Sigmoid colon (tissue), 7 donors: ENCODE results near the gene KRT6C. TPM values are rescaled to one million over a fixed set of nuclear protein-coding genes. Genes with fewer than 3 reads are reported as not detected.
A peak's percentile ranks its signal among the peaks of the same experiment; 100 is the strongest.

ENCODE experiments used
- DNase-seq: peaks from one replicate; pipeline ENCODE4 v3.0.0-alpha.2; 2019
- H3K27ac ChIP-seq, 4 donors: fragments of 200-600 bp; sonication (generic); one replicate each; pipeline ENCODE4 v1.5.1; 2016 to 2019; ENCODE audit warnings: mild to moderate bottlenecking in 1 of 4
- H3K27me3 ChIP-seq, 3 donors: fragments of 200-600 bp; sonication (generic); one replicate each; pipeline ENCODE4 v1.5.1; 2019; ENCODE audit warnings: mild to moderate bottlenecking in 1 of 3
- H3K36me3 ChIP-seq, 4 donors: fragments of 200-600 bp; sonication (generic); one replicate each; pipeline ENCODE4 v1.5.1; 2016 to 2019
- H3K4me1 ChIP-seq, 4 donors: fragments of 200-600 bp; sonication (generic); one replicate each; pipeline ENCODE4 v1.5.1; 2017 to 2019
- H3K4me3 ChIP-seq, 4 donors: fragments of 200-600 bp; sonication (generic); one replicate each; pipeline ENCODE4 v1.5.1; 2017 to 2019; ENCODE audit warnings: mild to moderate bottlenecking in 2 of 4, moderate library complexity in 1 of 4
- H3K9me3 ChIP-seq, 4 donors: fragments of 200-600 bp in 3 of 4; sonication (generic) in 3 of 4; one replicate each; pipeline versions ENCODE4 v1.5.1 to v1.6.1; 2013 to 2019
- CTCF ChIP-seq, 4 experiments: fragments of 450-650 bp in 3 of 4; fragments of 200-600 bp in 1 of 4; IDR thresholded peaks; one replicate each; pipeline ENCODE4 v1.5.1; 2016 to 2019; ENCODE audit warnings: antibody characterized with exemption in 4 of 4, mild to moderate bottlenecking in 3 of 4, moderate library complexity in 2 of 4
- EP300 ChIP-seq, 4 donors: sonication (generic); formaldehyde crosslinking; IDR thresholded peaks; one replicate each; pipeline ENCODE4 v1.6.1; 2017; ENCODE audit warnings: antibody characterized with exemption in 4 of 4
- POLR2A ChIP-seq, 2 donors: fragments of 450-650 bp; IDR thresholded peaks; one replicate each; pipeline ENCODE4 v1.6.1; 2016; ENCODE audit warnings: antibody characterized with exemption in 2 of 2, mild to moderate bottlenecking in 2 of 2, moderate library complexity in 2 of 2
- POLR2AphosphoS5 ChIP-seq, 4 donors: sonication (generic); formaldehyde crosslinking; IDR thresholded peaks; one replicate each; pipeline ENCODE4 v1.6.1; 2017; ENCODE audit warnings: antibody characterized with exemption in 4 of 4
- WGBS, 2 donors: extraction: QIAGEN DNeasy Blood & Tissue Kit; methylation state at CpG; one replicate each; pipeline ENCODE4 v1.1.7; 2013; 5-methylcytosine and 5-hydroxymethylcytosine counted together
- intact Hi-C: fragments of 100-400 bp; cut with DNase I; formaldehyde crosslinking; loops from one replicate; pipeline ENCODE4 v1.15.1; 2023
- polyA plus RNA-seq, 3 donors: library from polyadenylated mRNA; stranded (reverse); fragments of 200-250 nt; gene quantifications; one replicate each; pipeline ENCODE4 v1.2.3, GENCODE V29; 2013
- total RNA-seq, 4 donors: library from RNA; depleted of rRNA; stranded (reverse); fragments of >200 nt; gene quantifications; one replicate each; pipeline ENCODE4 v1.1.0, GENCODE V29; 2016
- donor health status: healthy with polysubstance abuse.
- donor health status: Bipolar disorder and iron deficiency.
- donor health status: healthy.

Gene KRT6C
- not detected for total RNA-seq
- polyA plus RNA-seq, result under 1 TPM in 1 of 3 donors, not detected in 2; 0.60 TPM

- intact Hi-C loops, result no loop called here
- 23 to 68% methylated on average over 4 of the region's 4 CpGs for WGBS, 2 donors
These were observed at the start of gene KRT6C for GRCh38 chr12:52473768-52474167. Gene KRT6C, minus strand, starts transcription at chr12:52473805. Its CDS starts 68 bp downstream, at chr12:52473737.

GRCh38 chr12:52522346-52523011 lies 48.9 kb upstream of the KRT6C start:
- Histone ChIP-seq H3K27ac (peak overlapping the region in 1 of 4 donors; percentile 43), H3K27me3 (no peaks in the 10 kb centered on the region), H3K36me3 (no peaks in the 10 kb centered on the region), H3K4me3 (no peak overlapping the region), H3K9me3 (no peaks in the 10 kb centered on the region), H3K4me1 (peaks cover 0 to 28% (median 9%) of the 10 kb centered on the region in 4 donors)
- intact Hi-C loops, result no loop called here
- peak in 1 of 4 donors; percentile 39 for TF ChIP-seq POLR2AphosphoS5 (IDR thresholded peaks at IDR 0.05)
- no peak for TF ChIP-seq EP300 (IDR thresholded peaks at IDR 0.05)
- TF ChIP-seq POLR2A (IDR thresholded peaks at IDR 0.05), result no peak
- WGBS, 2 donors, result 56 to 74% methylated on average over 10 of the region's 10 CpGs
- peak; percentile 76 for DNase-seq

More at GRCh38 chr12:52473768-52474167, at the start of gene KRT6C:
- H3K4me3 ChIP-seq, result no peak within 1 kb of the TSS
- no peak for TF ChIP-seq CTCF (IDR thresholded peaks at IDR 0.05)
- TF ChIP-seq EP300 (IDR thresholded peaks at IDR 0.05), result no peak
- TF ChIP-seq POLR2AphosphoS5 (IDR thresholded peaks at IDR 0.05), result no peak
- TF ChIP-seq POLR2A (IDR thresholded peaks at IDR 0.05), result no peak
- no peaks in the 10 kb centered on the region for H3K4me1 ChIP-seq
- H3K36me3 ChIP-seq, result no peaks in the 10 kb centered on the region
- DNase-seq, result no peak
- H3K9me3 ChIP-seq, result no peaks in the 10 kb centered on the region
- no peak within 1 kb of the TSS for H3K27ac ChIP-seq
- H3K27me3 ChIP-seq, result no peaks in the 10 kb centered on the region

- H3K27ac ChIP-seq, result peak overlapping the region in 1 of 4 donors; percentile 43
- TF ChIP-seq CTCF (IDR thresholded peaks at IDR 0.05) (no peak), POLR2A (IDR thresholded peaks at IDR 0.05) (no peak)
- WGBS, 2 donors, result 72 to 75% methylated on average over 10 of the region's 10 CpGs
These were observed 48.1 kb upstream of the KRT6C start for GRCh38 chr12:52521568-52522266.

GRCh38 chr12:52521175-52521567 lies 47.6 kb upstream of the KRT6C start:
- H3K27ac ChIP-seq, result peak overlapping the region in 1 of 4 donors; percentile 43
- H3K36me3 ChIP-seq, result no peaks in the 10 kb centered on the region
- no peaks in the 10 kb centered on the region for H3K27me3 ChIP-seq
- WGBS, 2 donors, result 38 to 74% methylated on average over 10 of the region's 10 CpGs
- no peaks in the 10 kb centered on the region for H3K9me3 ChIP-seq
- peaks cover 0 to 34% (median 13%) of the 10 kb centered on the region in 4 donors for H3K4me1 ChIP-seq
- TF ChIP-seq POLR2AphosphoS5 (IDR thresholded peaks at IDR 0.05) (no peak), POLR2A (IDR thresholded peaks at IDR 0.05) (no peak), CTCF (IDR thresholded peaks at IDR 0.05) (no peak), EP300 (IDR thresholded peaks at IDR 0.05) (no peak)
- H3K4me3 ChIP-seq, result no peak overlapping the region
- DNase-seq, result no peak
- intact Hi-C loops, result no loop called here

More at GRCh38 chr12:52521568-52522266, 48.1 kb upstream of the KRT6C start:
- no peaks in the 10 kb centered on the region for H3K9me3 ChIP-seq
- H3K27me3 ChIP-seq, result no peaks in the 10 kb centered on the region
- H3K36me3 ChIP-seq, result no peaks in the 10 kb centered on the region
- DNase-seq, result no peak
- intact Hi-C loops, result no loop called here
- H3K4me1 ChIP-seq, result peaks cover 0 to 28% (median 9%) of the 10 kb centered on the region in 4 donors
- H3K4me3 ChIP-seq, result no peak overlapping the region
